ENCODE results near the gene EPHX1.

Gene EPHX1

GRCh38 chr1:225853441-225853840 lies 43.5 kb downstream of the EPHX1 start:
- H3K27me3 ChIP-seq (ENCODE audit: low read depth, low read length) = no peaks in the 10 kb centered on the region
- no peaks in the 10 kb centered on the region for H3K9me3 ChIP-seq (ENCODE audit: insufficient read depth, low read length)
- H4K20me1 ChIP-seq (ENCODE audit: insufficient read depth, low read length) = no peaks in the 10 kb centered on the region
- no peaks in the 10 kb centered on the region for H3K79me2 ChIP-seq (ENCODE audit: low read length)
- H3K9ac ChIP-seq (ENCODE audit: low read length) = no peak overlapping the region
- H3K4me1 ChIP-seq (ENCODE audit: low read length) = peaks cover 43% of the 10 kb centered on the region
- no peak overlapping the region for H3K4me2 ChIP-seq (ENCODE audit: low read length)
- H2AFZ ChIP-seq (ENCODE audit: low read depth, low read length) = no peak overlapping the region
- no peak overlapping the region for H3K27ac ChIP-seq (ENCODE audit: low read length)
- no peak overlapping the region for H3K4me3 ChIP-seq (ENCODE audit: low read length)
- peaks cover 52% of the 10 kb centered on the region for H3K36me3 ChIP-seq (replicated peaks; ENCODE audit: low read depth, low read length)
- TF ChIP-seq CTCF (IDR thresholded peaks at IDR 0.05; ENCODE audit: low read depth, low read length) = no peak

DNA sequence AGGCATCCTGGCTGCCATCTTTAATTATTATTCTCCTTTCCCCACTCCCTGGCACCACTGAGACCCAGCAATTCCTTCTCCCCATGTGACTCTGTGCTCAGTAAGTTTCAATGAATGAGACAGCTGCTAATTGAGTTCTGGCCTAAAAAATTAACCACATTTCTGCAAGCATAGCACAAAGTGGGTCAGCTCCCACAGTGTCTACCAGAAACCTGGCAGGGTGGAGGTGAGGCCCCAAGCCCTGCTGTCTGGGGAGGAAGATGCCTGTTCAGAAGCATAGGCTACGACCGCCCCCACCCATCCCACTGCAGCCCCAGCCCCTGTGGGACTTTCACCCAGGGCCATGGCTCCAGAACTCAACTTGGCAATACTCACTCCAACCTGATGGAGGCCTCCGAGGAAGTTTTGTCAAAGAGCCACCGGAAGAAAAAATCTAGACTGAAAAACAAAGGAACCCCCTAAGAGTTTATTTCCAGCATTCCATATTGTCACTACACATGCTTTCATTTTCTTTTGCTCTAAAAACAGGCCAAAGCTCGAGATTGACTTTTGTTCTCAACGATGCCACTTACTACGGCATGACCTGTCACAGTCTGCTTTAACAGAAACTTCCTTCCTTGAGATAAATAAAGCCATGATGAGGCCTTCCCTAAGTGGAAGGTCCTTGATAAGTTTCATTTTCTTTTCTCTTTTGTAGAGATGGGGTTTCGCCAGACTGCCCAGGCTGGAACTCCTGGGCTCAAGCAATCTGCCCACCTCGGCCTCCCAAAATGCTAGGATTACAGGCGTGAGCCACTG lies 45.8 kb downstream of the EPHX1 start:
- H4K20me1 ChIP-seq (ENCODE audit: insufficient read depth, low read length) = no peaks in the 10 kb centered on the region
- peaks cover 24% of the 10 kb centered on the region for H3K4me1 ChIP-seq (ENCODE audit: low read length)
- no peak overlapping the region for H3K4me2 ChIP-seq (ENCODE audit: low read length)
- no peaks in the 10 kb centered on the region for H3K27me3 ChIP-seq (ENCODE audit: low read depth, low read length)
- no peak overlapping the region for H3K4me3 ChIP-seq (ENCODE audit: low read length)
- no peaks in the 10 kb centered on the region for H3K9me3 ChIP-seq (ENCODE audit: insufficient read depth, low read length)
- no peak overlapping the region for H3K9ac ChIP-seq (ENCODE audit: low read length)
- peaks cover 44% of the 10 kb centered on the region for H3K36me3 ChIP-seq (replicated peaks; ENCODE audit: low read depth, low read length)
- no peak for TF ChIP-seq EZH2phosphoT487 (IDR thresholded peaks at IDR 0.05; ENCODE audit: low read depth)
- no peak for TF ChIP-seq CTCF (IDR thresholded peaks at IDR 0.05; ENCODE audit: low read depth, low read length)
- H3K79me2 ChIP-seq (ENCODE audit: low read length) = no peaks in the 10 kb centered on the region
- no peak overlapping the region for H3K27ac ChIP-seq (ENCODE audit: low read length)
- no peak overlapping the region for H2AFZ ChIP-seq (ENCODE audit: low read depth, low read length)

DNA sequence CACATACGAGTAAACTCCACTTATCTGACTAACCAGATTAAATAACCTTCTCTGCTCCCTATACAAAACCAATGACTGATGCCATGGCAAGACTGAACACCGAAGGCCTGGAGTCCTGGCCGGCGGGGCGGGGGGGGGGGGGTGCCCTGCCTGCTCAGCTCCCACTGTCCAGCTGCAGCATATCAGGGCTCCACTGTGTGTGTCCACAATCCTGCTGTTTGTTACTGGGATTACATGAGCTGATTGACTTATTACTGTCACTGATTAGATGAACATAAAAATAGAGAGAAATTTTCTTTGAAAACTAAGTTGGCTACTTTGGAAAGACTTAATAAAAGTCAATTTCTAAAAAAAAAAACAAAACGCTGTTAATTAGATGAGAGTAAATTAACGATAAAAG lies 47.3 kb downstream of the EPHX1 start:
- Histone ChIP-seq H4K20me1 (ENCODE audit: insufficient read depth, low read length) (no peaks in the 10 kb centered on the region), H3K9ac (ENCODE audit: low read length) (no peak overlapping the region), H3K36me3 (replicated peaks; ENCODE audit: low read depth, low read length) (peaks cover 43% of the 10 kb centered on the region), H3K4me1 (ENCODE audit: low read length) (peaks cover 11% of the 10 kb centered on the region), H3K27ac (ENCODE audit: low read length) (no peak overlapping the region), H3K9me3 (ENCODE audit: insufficient read depth, low read length) (no peaks in the 10 kb centered on the region), H3K27me3 (ENCODE audit: low read depth, low read length) (no peaks in the 10 kb centered on the region), H3K4me2 (ENCODE audit: low read length) (no peak overlapping the region), H3K4me3 (ENCODE audit: low read length) (no peak overlapping the region), H2AFZ (ENCODE audit: low read depth, low read length) (no peak overlapping the region), H3K79me2 (ENCODE audit: low read length) (no peaks in the 10 kb centered on the region)
- TF ChIP-seq EZH2phosphoT487 (IDR thresholded peaks at IDR 0.05; ENCODE audit: low read depth) (no peak), CTCF (IDR thresholded peaks at IDR 0.05; ENCODE audit: low read depth, low read length) (no peak)

DNA sequence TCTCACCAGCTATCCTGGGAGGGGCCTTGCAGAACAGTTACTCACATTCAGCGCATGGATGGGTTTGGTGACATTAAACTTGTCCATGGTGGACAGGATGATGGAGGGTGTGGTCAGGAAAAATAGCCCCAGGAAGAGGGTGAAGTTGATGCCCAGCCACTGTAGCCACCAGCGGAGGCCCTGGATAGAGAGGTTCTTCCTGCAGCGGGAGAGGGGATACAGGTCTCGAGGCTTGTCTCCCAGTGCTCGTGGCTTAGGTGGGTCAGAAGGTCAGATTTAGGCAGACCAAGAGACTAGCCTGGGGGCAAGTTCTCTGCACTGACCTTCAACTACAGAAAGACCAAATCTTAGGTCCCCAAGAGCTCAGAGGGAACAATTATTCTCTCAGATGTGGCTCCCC lies 49.2 kb downstream of the EPHX1 start:
- Histone ChIP-seq H3K79me2 (ENCODE audit: low read length) (no peaks in the 10 kb centered on the region), H3K4me2 (ENCODE audit: low read length) (no peak overlapping the region), H3K4me3 (ENCODE audit: low read length) (no peak overlapping the region), H3K36me3 (replicated peaks; ENCODE audit: low read depth, low read length) (peaks cover 36% of the 10 kb centered on the region), H3K27ac (ENCODE audit: low read length) (no peak overlapping the region), H3K9me3 (ENCODE audit: insufficient read depth, low read length) (no peaks in the 10 kb centered on the region), H4K20me1 (ENCODE audit: insufficient read depth, low read length) (no peaks in the 10 kb centered on the region), H3K4me1 (ENCODE audit: low read length) (no peaks in the 10 kb centered on the region), H2AFZ (ENCODE audit: low read depth, low read length) (no peak overlapping the region), H3K27me3 (ENCODE audit: low read depth, low read length) (no peaks in the 10 kb centered on the region), H3K9ac (ENCODE audit: low read length) (no peak overlapping the region)
- no peak for TF ChIP-seq CTCF (IDR thresholded peaks at IDR 0.05; ENCODE audit: low read depth, low read length)
- TF ChIP-seq EZH2phosphoT487 (IDR thresholded peaks at IDR 0.05; ENCODE audit: low read depth) = no peak

Measured in OCI-LY3 (cell line).